ENCODE measurements around the gene AKAP8L.

- TF ChIP-seq EZH2 (IDR thresholded peaks at IDR 0.05; ENCODE audit: insufficient read depth, poor library complexity, severe bottlenecking) (no peak), EZH2phosphoT487 (IDR thresholded peaks at IDR 0.05; ENCODE audit: insufficient read depth, low read depth) (no peak)
Measured at GRCh38 chr19:15367439-15367838, 51.3 kb downstream of the AKAP8L start.
